ENCODE measurements around the gene MTTP.

The MTTP gene

GRCh38 chr4:99536848-99537247 is 37.8 kb upstream of the MTTP start:
- Histone ChIP-seq H3K4me3 (ENCODE audit: severe bottlenecking) (no peak overlapping the region), H3K4me1 (ENCODE audit: insufficient read depth, poor library complexity, severe bottlenecking) (no peaks in the 10 kb centered on the region), H3K36me3 (ENCODE audit: low read depth) (no peaks in the 10 kb centered on the region), H3K27me3 (ENCODE audit: insufficient read depth, poor library complexity, severe bottlenecking) (no peaks in the 10 kb centered on the region), H3K9me3 (ENCODE audit: severe bottlenecking) (no peaks in the 10 kb centered on the region), H3K27ac (ENCODE audit: poor library complexity, severe bottlenecking) (no peak overlapping the region)
- DNase-seq (ENCODE audit: low spot score) (no peak), ATAC-seq (ENCODE audit: low read depth) (no peak)
- TF ChIP-seq, protein P1, sequence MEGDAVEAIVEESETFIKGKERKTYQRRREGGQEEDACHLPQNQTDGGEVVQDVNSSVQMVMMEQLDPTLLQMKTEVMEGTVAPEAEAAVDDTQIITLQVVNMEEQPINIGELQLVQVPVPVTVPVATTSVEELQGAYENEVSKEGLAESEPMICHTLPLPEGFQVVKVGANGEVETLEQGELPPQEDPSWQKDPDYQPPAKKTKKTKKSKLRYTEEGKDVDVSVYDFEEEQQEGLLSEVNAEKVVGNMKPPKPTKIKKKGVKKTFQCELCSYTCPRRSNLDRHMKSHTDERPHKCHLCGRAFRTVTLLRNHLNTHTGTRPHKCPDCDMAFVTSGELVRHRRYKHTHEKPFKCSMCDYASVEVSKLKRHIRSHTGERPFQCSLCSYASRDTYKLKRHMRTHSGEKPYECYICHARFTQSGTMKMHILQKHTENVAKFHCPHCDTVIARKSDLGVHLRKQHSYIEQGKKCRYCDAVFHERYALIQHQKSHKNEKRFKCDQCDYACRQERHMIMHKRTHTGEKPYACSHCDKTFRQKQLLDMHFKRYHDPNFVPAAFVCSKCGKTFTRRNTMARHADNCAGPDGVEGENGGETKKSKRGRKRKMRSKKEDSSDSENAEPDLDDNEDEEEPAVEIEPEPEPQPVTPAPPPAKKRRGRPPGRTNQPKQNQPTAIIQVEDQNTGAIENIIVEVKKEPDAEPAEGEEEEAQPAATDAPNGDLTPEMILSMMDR (IDR thresholded peaks at IDR 0.05; ENCODE audit: poor library complexity, severe bottlenecking): no peak

DNA sequence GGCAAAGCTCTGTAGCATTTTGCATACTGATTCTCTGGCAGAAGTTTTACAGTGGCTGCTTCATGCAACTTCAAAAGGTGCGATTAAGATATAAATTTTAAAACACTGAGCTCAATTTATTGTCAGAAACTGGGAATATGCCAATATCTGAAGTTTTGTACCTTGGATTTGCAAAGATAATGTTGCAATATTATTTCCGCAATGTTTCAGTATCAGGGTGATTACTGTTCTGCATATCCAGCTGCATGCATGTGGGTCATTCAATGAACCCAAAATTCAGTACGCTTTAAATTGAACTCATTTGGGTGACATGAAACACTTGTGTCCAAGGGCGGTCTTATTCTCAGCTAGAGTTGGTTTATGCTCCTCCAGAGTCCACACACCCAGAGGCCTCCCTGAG is 37.0 kb upstream of the MTTP start:
- no peak for ATAC-seq (ENCODE audit: low read depth)
- no peaks in the 10 kb centered on the region for H3K9me3 ChIP-seq (ENCODE audit: severe bottlenecking)
- TF ChIP-seq, protein P1 (IDR thresholded peaks at IDR 0.05; ENCODE audit: poor library complexity, severe bottlenecking): no peak
- H3K27me3 ChIP-seq (ENCODE audit: insufficient read depth, poor library complexity, severe bottlenecking): no peaks in the 10 kb centered on the region
- H3K4me3 ChIP-seq (ENCODE audit: severe bottlenecking): no peak overlapping the region
- DNase-seq (ENCODE audit: low spot score): no peak
- no peak overlapping the region for H3K27ac ChIP-seq (ENCODE audit: poor library complexity, severe bottlenecking)
- H3K36me3 ChIP-seq (ENCODE audit: low read depth): no peaks in the 10 kb centered on the region
- H3K4me1 ChIP-seq (ENCODE audit: insufficient read depth, poor library complexity, severe bottlenecking): no peaks in the 10 kb centered on the region

- H3K4me1 ChIP-seq (ENCODE audit: insufficient read depth, poor library complexity, severe bottlenecking): no peaks in the 10 kb centered on the region
- no peaks in the 10 kb centered on the region for H3K9me3 ChIP-seq (ENCODE audit: severe bottlenecking)
- no peak overlapping the region for H3K27ac ChIP-seq (ENCODE audit: poor library complexity, severe bottlenecking)
- H3K4me3 ChIP-seq (ENCODE audit: severe bottlenecking): no peak overlapping the region
- no peaks in the 10 kb centered on the region for H3K27me3 ChIP-seq (ENCODE audit: insufficient read depth, poor library complexity, severe bottlenecking)
- DNase-seq (ENCODE audit: low spot score) (no peak), ATAC-seq (ENCODE audit: low read depth) (no peak)
- no peaks in the 10 kb centered on the region for H3K36me3 ChIP-seq (ENCODE audit: low read depth)
- TF ChIP-seq, protein P1 (IDR thresholded peaks at IDR 0.05; ENCODE audit: poor library complexity, severe bottlenecking): no peak
Observed at GRCh38 chr4:99540277-99540939, 34.2 kb upstream of the MTTP start.

GRCh38 chr4:99552872-99553271 is 21.8 kb upstream of the MTTP start:
- Histone ChIP-seq H3K36me3 (ENCODE audit: low read depth) (peaks cover 3% of the 10 kb centered on the region), H3K4me1 (ENCODE audit: insufficient read depth, poor library complexity, severe bottlenecking) (no peaks in the 10 kb centered on the region), H3K9me3 (ENCODE audit: severe bottlenecking) (no peaks in the 10 kb centered on the region), H3K4me3 (ENCODE audit: severe bottlenecking) (no peak overlapping the region), H3K27ac (ENCODE audit: poor library complexity, severe bottlenecking) (no peak overlapping the region), H3K27me3 (ENCODE audit: insufficient read depth, poor library complexity, severe bottlenecking) (no peaks in the 10 kb centered on the region)
- TF ChIP-seq, protein P1 (IDR thresholded peaks at IDR 0.05; ENCODE audit: poor library complexity, severe bottlenecking): no peak
- ATAC-seq (ENCODE audit: low read depth): no peak
- DNase-seq (ENCODE audit: low spot score): no peak
